NCI-H2227 (cell line): ENCODE data around the gene SSR2.

ENCODE experiments used
- DNase-seq: peaks from one replicate; lab custom pipeline; 2025; ENCODE audit not compliant: unreplicated experiment; lab: John Stamatoyannopoulos, UW

SSR2 gene

DNA sequence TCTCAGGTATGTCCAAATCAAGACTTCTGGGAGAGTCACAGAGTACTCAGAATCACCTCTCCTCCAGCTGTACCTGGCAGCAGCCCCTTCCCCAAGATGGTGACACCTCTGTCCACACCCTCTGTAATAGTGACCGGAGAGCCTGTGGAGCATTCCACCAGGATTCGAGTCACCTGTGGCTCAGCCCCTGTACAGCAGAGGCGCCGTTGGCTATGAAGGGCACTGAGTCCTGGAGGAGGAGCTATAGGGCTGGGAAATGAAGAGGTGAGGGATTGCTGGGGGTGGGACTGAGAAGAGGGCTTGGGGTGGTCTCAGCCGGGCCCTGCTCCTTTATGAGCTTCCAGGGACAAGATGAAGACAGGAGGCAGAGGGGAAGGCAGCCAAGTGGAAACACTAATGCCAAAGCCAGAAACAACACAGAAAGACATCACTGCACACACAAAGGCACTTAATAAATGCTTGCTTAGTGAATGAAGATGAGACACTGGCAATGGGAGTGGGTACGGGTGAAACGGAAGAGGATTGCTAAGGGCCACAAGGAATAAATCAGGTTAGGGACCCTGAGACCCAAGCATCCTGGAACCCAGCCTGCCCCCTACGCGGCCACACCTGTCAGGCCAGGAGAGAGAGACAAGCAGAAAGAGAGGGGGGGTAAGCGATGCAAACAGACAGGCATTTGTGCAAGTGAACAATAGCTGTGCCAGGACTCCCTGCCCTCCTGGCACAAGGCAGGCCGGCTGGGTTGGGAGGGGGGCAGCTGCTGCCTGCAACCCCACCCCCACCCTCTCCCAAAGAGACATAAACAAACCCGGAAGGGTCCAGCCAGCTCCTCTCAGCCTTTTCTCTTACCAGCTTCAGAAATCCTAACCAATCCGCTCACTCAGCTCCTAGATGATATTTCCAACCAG lies 46.3 kb downstream of the SSR2 start:
- DNase-seq = no peak

DNA sequence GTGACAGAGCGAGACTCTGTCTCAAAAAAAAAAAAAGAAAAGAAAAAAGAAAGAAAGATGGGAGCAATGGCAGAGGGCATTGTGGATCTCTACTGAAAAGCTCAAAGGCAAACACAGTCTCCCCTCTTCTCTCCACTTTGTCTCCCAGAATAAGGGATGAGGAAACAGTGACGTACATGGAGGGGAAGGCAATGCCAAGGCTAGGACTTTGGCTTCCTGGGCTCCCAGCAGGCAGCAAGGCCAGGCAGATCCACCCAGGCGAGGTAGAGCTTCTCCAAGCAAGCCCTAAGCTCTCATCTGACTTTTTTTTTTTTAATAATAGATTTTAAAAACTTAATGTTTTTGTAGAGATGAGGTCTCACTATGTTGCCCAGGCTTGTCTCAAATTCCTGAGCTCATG lies 47.0 kb downstream of the SSR2 start:
- DNase-seq = no peak

DNA sequence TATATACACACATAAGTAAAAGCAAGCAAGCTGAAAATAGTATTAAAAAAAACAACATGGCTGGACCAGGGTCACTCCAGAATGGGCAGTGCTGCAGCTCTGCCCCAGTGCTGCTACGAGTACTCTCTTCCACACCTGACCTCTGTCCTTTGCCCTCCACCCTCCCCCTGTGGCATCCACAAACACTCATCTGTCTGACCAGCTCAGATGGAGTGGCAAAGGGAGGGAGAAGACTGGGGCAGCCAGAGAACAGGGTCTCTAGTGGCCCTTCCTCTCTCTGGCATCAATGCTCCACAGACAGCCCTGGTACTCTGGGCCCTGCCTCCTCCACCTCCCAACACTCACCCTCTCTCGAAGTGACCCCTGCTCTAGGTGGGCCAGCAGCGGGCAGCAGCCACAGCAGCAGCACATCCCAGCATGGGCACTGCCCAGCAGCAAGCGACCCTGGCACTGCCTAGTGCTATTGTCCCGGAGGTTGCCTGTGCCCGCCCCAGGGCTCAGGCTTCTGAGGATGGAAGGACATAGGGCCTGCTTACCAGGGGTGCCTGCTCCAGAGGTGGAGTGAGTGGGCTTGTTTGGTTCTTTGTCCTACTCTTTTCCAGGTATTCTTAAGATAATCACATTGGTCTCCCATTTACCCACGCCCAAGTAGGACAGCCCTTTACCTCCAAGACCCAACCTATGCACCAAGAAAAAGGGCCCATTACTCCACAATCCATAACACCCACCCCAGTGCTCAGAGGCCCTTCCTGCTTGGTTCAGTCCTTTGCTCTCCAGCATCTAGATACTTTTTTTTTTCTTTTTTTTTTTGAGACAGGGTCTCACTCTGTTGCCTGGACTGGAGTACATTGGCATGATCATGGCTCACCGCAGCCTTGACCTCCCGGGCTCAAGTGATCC lies 48.6 kb downstream of the SSR2 start:
- DNase-seq = no peak

DNA sequence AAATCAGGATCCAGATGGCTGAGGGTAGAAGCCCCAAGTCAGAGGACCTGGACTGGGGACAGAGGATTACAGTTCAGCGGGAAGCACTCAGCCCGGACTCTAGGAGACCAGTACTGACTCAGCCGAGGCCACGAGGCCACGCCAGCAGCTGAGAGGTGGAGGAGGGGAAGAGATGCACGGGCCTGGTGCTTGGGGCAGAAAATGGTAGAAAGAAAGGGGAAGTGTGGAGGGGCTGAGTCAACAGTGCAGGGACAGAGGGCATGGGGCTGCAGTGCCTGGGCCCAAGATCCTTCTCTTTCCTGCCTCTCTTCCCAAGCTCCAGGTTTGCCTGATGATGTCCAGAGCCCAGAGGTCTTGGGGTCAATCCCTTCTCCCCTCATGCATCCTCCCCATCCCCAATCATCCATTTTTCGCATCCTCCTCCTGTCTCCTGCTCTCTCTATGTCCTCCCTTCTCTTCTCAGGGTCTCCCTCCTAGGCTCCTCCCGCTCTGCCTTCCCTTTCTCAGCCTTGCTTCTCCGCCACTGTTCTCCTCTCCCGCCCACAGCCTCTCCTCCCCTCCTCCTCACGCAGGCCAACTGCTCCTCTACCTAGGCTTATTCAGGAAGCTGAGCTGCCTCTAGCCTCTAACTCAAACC lies 50.1 kb downstream of the SSR2 start:
- DNase-seq = peak; percentile 58

DNA sequence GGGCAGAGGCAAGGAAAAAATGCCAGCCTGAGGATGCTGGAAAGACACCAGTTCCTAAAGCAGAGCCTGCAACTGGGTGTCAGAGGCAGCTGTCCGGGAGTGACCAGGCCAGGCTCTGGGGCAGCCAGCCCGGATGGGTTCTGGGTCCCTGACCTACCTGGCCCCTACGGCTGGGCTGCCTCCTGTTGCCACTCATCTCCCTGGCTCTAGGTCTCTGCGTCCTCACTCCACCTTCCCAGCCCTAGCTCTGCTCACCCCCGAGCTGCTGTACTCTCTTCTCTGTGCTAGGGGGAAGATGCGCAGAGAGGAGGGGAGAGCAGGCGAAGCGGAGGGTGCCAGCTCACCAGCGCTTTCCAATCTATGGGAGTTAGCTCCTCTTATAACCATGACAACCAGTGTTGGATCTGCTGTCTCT lies 51.4 kb downstream of the SSR2 start:
- no peak for DNase-seq

DNA sequence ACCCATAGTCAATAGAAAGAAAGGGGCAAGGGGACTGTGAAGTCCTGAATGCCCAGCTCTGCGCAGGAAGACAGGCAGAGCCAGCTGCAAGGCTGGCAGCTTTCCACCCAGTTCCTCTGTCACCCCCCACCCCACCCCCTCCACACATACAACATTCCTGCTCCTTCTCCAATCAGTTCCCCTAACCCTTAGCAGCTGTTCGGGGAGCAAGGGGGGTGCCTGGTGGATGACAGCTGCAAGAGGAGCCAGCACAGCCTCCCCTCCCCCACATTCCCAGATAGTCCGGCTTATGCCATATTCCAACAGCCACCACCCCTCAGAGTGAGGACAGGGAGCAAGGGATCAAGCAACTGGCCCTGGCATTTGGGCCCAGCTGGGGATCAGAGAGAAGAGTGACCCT lies 52.1 kb downstream of the SSR2 start:
- no peak for DNase-seq

DNA sequence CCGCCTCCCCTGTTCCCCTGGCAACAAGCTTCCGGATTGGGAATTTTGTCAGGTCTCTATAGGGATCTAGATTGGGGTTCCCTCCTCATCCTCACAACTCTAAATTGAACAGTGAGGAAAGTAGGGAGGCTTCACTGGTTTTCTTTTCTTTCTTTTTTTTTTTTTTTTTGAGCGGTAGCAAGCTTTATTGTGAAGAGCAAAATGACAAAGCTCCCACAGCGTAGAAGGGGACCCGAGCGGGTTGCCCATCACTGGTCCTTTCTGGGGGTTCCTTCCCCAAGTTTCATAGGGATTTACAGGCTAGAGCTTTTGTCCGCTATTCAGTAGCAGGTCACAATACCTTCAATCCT lies 52.7 kb downstream of the SSR2 start:
- DNase-seq = no peak

DNA sequence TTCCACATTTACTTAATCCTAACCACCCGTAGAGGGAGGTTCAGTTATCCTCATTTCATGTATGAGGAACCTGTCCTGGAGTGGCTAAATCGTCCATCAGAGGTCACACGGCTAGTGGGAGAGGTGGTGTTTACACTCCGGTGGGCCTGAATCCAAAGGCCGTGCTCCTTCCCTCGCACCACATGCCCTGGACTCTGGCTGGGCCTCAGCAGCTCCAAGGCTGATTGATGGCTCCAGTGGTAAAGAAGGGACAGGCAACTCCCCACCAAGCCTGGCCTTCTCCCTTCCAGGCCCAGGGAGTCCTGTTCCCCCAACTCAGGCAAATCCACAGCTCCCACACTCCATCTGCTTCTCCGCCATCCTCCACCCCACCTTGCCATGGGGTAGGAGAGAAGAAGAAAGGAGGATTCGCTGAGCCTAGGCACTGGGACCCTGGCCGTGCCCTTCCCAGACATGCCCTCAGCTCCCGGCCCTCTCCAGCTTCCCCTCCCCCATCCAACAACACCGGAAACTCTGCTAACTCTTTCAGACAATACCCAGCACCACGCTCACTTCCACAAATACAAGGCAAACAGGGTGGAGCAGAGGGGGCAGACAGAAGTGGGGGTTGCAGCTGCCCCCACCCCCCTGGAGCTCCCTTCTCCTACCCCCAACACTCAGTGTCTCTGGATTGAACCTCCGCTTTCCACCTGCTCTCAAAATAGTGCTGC lies 53.3 kb downstream of the SSR2 start:
- no peak for DNase-seq

DNA sequence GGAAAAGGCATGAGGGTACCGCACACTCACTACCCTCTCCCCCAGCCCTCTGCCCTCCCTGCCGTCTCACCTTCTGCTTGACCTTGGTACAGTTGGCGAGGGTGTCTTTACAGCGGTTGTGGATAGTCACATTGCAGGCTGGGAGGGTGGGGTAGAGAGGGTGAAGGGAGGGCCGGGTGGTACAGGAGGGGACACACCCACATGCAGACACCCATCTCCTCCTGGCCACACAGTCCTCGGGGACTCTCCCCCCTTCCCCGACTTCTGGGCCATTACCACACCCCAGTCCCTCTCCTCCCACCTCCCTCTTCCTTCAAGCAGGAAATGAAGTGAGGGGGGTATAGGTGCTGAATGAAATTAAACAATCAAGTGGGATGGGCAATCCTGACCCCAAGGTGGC lies 54.0 kb downstream of the SSR2 start:
- no peak for DNase-seq

DNA sequence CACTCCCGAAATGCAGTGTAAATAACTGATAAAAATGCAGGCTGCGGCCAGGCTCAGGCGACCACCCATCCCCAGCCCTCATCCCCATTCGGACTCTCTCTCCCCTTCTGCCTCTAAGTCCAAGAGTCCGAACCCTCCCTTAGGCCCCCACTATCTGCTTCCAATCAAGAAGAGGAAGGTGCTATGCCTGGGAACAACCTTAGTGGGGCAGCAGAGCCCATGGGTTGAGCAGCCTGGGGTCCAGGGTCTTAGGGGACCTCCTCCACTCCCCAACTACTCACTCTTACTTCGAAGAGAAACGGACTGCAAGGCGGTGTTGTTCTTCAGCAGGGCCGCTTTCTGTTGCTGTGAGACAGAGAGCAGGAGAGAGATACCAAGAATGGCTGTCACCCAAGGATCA lies 54.6 kb downstream of the SSR2 start:
- DNase-seq = no peak

DNA sequence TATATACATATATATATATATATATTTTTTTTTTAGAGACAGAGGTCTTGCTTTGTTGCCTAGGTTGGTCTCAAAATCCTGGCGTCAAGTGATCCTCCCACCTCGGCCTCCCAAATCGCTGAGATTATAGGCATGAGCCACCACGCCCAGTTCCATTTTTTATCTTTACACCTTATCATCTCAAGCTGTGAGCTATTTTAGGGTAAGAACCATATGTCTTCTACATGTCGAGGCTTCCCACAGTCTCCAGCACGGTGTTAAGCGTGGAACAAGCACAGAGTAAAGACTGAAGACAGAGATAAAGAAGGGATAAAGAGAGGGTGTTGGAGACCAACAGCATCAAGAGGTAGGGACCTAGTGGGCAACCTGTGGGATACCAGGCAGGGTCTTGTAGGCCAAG lies 56.6 kb downstream of the SSR2 start:
- DNase-seq = no peak

DNA sequence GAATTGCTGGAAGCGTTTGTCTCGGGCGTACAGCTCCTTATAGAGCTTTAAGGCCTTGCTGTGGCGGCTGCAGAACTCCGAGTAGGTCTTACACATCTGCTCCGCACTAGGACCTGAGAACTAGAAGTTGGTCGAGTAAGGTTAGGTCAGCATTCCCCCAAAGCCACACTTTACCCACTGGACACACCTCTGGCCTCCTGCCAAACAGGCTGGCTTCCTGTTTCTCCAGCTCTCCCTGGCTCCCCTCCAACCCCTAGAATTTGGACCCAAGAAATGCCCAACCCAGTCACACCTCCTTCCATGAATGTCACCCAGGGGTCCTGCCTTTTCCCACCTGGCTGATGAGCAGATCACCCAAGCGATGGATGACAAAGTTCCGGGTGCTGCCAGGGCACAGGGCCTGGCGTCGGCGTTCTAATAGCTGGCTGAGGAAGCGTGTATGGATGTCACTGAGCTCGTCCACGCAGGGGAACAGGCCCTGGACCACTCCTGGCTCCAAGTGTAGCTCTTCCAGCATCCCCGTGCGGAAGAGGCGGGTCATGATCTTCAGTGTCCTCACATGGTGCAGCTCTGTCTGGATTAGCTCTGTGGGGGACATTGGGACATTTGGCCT lies 58.0 kb downstream of the SSR2 start:
- DNase-seq = no peak

DNA sequence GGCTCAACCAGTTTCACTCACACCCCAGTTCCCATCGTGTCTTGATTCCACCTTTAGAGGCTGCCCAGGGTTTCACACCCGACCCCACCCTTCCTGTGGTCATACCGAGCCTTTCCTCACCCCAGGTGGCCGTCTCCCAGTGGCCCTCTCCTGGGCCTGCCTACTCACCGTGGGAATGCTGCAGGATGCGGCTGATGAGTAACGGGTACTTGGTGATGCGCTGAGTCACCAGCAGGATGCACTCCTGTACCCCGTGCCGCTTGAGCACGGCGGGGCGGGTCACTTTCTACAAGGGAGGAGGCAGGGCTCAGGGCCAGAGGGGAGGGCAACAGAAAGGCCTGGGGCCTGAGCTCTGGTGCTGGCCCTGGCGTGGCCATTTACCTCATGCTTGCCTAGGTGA lies 58.8 kb downstream of the SSR2 start:
- no peak for DNase-seq

DNA sequence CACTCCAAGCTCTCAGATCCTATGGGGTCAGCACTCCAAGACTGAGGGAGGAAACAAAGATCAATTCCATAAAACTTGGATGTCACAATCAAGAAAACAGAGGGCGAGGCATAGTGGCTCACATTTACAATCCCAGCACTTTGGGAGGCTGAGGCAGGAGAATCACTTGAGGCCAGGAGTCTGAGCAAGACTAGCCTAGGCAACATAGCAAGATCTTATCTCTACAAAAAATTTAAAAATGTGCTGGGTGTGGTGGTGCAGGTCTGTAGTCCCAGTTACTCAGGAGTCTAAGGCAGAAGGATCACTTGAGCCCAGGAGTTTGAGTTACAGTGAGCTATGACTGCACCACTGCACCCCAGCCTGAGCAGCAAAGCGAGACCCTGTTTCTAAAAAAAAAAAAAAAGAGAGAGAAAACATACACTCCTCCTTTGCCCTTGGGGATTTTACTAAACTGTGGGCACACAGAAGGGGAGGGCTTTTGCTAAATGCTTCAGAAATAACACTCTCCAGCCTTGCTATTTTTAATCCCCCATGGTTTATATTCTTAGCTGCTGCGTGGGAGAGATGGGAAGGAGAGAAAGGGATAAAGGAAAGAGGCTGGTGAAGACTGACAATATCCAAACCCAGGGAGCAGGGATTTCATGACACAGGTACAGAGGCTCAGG lies 60.5 kb downstream of the SSR2 start:
- no peak for DNase-seq
